SK-N-SH (cell line): Measurements from ENCODE around the gene GFI1B.

Experiments used
- EP300 ChIP-seq, 2 experiments: IDR thresholded peaks; 2 replicates each; pipeline versions ENCODE4 v1.4.0 to v1.6.1; 2012; ENCODE audit warnings: borderline replicate concordance in 1 of 2, low read depth in 1 of 2, low read length in 1 of 2
- EZH2phosphoT487 ChIP-seq: fragments of 200-600 bp; sonication (generic); IDR thresholded peaks from 2 replicates; pipeline ENCODE4 v1.6.1; 2017; ENCODE audit warnings: low read depth, mixed run types, mild to moderate bottlenecking, antibody characterized with exemption, moderate library complexity, borderline replicate concordance
- FOXJ3 ChIP-seq: sonication (generic); formaldehyde crosslinking; IDR thresholded peaks from 2 replicates; pipeline ENCODE4 v1.5.1; 2020; ENCODE audit warnings: mild to moderate bottlenecking, missing genetic modification reagents
- FOXM1 ChIP-seq: IDR thresholded peaks from 2 replicates; pipeline ENCODE4 v1.4.0; 2012; ENCODE audit warnings: low read depth, mild to moderate bottlenecking
- MXI1 ChIP-seq: IDR thresholded peaks from 2 replicates; pipeline ENCODE4 v1.6.1; 2012; ENCODE audit warnings: mild to moderate bottlenecking, low read depth, low read length, improper control_type of control experiment
- NRF1 ChIP-seq: IDR thresholded peaks from 2 replicates; pipeline ENCODE4 v1.6.1; 2012; ENCODE audit warnings: low read depth, mild to moderate bottlenecking, low read length
- RCOR1 ChIP-seq: fragments of 150-350 bp; IDR thresholded peaks from 2 replicates; pipeline ENCODE4 v1.6.1; 2017; ENCODE audit warnings: antibody characterized with exemption, low read length
- RFX5 ChIP-seq: IDR thresholded peaks from 2 replicates; pipeline ENCODE4 v1.6.1; 2012; ENCODE audit warnings: mild to moderate bottlenecking, improper control_type of control experiment, low read length
- SIN3A ChIP-seq: IDR thresholded peaks from 2 replicates; pipeline ENCODE4 v1.6.1; 2012; ENCODE audit warnings: low read depth, mild to moderate bottlenecking, low read length, moderate library complexity, borderline replicate concordance
- TAF1 ChIP-seq: IDR thresholded peaks from 2 replicates; pipeline ENCODE4 v1.6.1; 2012; ENCODE audit warnings: low read depth, mild to moderate bottlenecking, low read length, moderate library complexity, borderline replicate concordance
- USF2 ChIP-seq: fragments of 150-350 bp; IDR thresholded peaks from 2 replicates; pipeline ENCODE4 v1.6.1; 2017; ENCODE audit warnings: antibody characterized with exemption, low read length, low read depth, borderline replicate concordance
- TF ChIP-seq, protein P1 (sequence below): fragments of 200-600 bp; sonication (generic); IDR thresholded peaks from 2 replicates; pipeline ENCODE4 v1.6.1; 2017; ENCODE audit warnings: antibody characterized with exemption, mild to moderate bottlenecking, moderate library complexity
- TF ChIP-seq, protein P2 (sequence below): IDR thresholded peaks from 2 replicates; pipeline ENCODE4 v1.6.1; 2012; ENCODE audit warnings: mild to moderate bottlenecking, low read depth, low read length, moderate library complexity
- TF ChIP-seq, protein P3 (sequence below): IDR thresholded peaks from 2 replicates; pipeline ENCODE4; 2012

- no peak for TF ChIP-seq EZH2phosphoT487
- TF ChIP-seq FOXM1: no peak
- no peak for TF ChIP-seq NRF1
- TF ChIP-seq TAF1: no peak
- TF ChIP-seq, protein P1, sequence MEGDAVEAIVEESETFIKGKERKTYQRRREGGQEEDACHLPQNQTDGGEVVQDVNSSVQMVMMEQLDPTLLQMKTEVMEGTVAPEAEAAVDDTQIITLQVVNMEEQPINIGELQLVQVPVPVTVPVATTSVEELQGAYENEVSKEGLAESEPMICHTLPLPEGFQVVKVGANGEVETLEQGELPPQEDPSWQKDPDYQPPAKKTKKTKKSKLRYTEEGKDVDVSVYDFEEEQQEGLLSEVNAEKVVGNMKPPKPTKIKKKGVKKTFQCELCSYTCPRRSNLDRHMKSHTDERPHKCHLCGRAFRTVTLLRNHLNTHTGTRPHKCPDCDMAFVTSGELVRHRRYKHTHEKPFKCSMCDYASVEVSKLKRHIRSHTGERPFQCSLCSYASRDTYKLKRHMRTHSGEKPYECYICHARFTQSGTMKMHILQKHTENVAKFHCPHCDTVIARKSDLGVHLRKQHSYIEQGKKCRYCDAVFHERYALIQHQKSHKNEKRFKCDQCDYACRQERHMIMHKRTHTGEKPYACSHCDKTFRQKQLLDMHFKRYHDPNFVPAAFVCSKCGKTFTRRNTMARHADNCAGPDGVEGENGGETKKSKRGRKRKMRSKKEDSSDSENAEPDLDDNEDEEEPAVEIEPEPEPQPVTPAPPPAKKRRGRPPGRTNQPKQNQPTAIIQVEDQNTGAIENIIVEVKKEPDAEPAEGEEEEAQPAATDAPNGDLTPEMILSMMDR: no peak
- TF ChIP-seq USF2: no peak
- no peak for TF ChIP-seq EP300 (IDR thresholded peaks at IDR 0.05; ENCODE audit: borderline replicate concordance in 1 of 2, low read depth in 1 of 2, low read length in 1 of 2)
- TF ChIP-seq RCOR1: no peak
- TF ChIP-seq MXI1: no peak
- TF ChIP-seq, protein P2, sequence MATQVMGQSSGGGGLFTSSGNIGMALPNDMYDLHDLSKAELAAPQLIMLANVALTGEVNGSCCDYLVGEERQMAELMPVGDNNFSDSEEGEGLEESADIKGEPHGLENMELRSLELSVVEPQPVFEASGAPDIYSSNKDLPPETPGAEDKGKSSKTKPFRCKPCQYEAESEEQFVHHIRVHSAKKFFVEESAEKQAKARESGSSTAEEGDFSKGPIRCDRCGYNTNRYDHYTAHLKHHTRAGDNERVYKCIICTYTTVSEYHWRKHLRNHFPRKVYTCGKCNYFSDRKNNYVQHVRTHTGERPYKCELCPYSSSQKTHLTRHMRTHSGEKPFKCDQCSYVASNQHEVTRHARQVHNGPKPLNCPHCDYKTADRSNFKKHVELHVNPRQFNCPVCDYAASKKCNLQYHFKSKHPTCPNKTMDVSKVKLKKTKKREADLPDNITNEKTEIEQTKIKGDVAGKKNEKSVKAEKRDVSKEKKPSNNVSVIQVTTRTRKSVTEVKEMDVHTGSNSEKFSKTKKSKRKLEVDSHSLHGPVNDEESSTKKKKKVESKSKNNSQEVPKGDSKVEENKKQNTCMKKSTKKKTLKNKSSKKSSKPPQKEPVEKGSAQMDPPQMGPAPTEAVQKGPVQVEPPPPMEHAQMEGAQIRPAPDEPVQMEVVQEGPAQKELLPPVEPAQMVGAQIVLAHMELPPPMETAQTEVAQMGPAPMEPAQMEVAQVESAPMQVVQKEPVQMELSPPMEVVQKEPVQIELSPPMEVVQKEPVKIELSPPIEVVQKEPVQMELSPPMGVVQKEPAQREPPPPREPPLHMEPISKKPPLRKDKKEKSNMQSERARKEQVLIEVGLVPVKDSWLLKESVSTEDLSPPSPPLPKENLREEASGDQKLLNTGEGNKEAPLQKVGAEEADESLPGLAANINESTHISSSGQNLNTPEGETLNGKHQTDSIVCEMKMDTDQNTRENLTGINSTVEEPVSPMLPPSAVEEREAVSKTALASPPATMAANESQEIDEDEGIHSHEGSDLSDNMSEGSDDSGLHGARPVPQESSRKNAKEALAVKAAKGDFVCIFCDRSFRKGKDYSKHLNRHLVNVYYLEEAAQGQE: no peak
- no peak for TF ChIP-seq RFX5
- no peak for TF ChIP-seq SIN3A
- no peak for TF ChIP-seq FOXJ3 (CRISPR knock-in tag)
- TF ChIP-seq, protein P3, sequence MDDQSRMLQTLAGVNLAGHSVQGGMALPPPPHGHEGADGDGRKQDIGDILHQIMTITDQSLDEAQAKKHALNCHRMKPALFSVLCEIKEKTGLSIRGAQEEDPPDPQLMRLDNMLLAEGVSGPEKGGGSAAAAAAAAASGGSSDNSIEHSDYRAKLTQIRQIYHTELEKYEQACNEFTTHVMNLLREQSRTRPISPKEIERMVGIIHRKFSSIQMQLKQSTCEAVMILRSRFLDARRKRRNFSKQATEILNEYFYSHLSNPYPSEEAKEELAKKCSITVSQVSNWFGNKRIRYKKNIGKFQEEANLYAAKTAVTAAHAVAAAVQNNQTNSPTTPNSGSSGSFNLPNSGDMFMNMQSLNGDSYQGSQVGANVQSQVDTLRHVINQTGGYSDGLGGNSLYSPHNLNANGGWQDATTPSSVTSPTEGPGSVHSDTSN: no peak
These were observed 31.7 kb upstream of the GFI1B start for GRCh38 chr9:132946631-132947295.
